ENCODE data around the gene BUB1B.

The BUB1B gene

DNA sequence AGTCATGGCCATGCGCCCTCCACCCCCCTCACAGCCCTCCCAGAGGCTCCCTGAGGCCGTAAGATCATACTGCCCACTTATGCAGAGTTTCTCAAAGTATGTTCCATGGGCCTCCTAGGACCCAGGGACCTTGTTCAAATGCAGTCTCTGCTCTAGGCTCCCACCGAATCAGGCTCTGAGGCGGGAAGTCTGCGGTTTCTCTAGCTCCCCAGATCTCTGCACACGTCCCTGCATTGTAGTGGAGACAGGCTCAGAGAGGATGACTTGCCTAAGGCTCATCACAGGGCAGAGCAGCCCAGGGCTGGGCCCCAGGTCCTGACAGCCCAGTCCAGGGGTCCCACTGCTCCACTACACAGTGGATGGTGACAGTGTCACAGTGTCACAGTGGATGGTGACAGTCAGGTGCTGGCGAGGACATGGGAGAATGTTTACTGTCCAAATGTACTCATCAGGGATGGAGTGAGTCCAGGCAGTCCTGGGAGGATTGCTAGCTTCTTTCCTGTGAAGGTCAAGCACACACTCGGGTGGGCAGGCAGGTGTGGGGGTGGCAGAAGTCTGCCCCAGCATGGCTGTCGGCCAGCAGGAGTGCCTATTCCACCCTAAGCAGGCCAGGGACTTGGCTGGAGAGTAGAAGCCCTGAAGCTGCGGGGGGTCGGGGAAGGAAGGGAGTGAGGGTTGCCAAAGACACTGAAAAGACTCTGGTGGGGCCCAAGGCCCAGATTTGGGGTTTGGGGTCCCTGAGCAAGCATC lies 109.6 kb downstream of the BUB1B start:
- TF ChIP-seq, protein P1, sequence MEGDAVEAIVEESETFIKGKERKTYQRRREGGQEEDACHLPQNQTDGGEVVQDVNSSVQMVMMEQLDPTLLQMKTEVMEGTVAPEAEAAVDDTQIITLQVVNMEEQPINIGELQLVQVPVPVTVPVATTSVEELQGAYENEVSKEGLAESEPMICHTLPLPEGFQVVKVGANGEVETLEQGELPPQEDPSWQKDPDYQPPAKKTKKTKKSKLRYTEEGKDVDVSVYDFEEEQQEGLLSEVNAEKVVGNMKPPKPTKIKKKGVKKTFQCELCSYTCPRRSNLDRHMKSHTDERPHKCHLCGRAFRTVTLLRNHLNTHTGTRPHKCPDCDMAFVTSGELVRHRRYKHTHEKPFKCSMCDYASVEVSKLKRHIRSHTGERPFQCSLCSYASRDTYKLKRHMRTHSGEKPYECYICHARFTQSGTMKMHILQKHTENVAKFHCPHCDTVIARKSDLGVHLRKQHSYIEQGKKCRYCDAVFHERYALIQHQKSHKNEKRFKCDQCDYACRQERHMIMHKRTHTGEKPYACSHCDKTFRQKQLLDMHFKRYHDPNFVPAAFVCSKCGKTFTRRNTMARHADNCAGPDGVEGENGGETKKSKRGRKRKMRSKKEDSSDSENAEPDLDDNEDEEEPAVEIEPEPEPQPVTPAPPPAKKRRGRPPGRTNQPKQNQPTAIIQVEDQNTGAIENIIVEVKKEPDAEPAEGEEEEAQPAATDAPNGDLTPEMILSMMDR (IDR thresholded peaks at IDR 0.05), result no peak
- no peaks in the 10 kb centered on the region for H3K27me3 ChIP-seq
- no peaks in the 10 kb centered on the region for H3K36me3 ChIP-seq
- H3K4me3 ChIP-seq (ENCODE audit: low read depth in 1 of 2, low read length in 1 of 2), result no peak overlapping the region
- H3K4me1 ChIP-seq (ENCODE audit: control insufficient read depth in 1 of 2, insufficient read depth in 1 of 2, low read depth in 1 of 2, low read length in 1 of 2), result peaks cover 0 to 5% of the 10 kb centered on the region in 2 experiments
- no peaks in the 10 kb centered on the region for H3K9me3 ChIP-seq
- no peak overlapping the region for H3K27ac ChIP-seq

Measured in neutrophil (primary cell).